SK-N-SH (cell line): ENCODE measurements around the gene LRRIQ4. TPM values are rescaled to one million over a fixed set of nuclear protein-coding genes. Genes with fewer than 3 reads are reported as not detected.

Experiments used
- CHD2 ChIP-seq: fragments of 150-350 bp; IDR thresholded peaks from 2 replicates; pipeline ENCODE4 v1.6.1; 2018; ENCODE audit warnings: low read length; ENCODE audit not compliant: partially characterized antibody
- EP300 ChIP-seq, 2 experiments: IDR thresholded peaks; 2 replicates each; pipeline versions ENCODE4 v1.4.0 to v1.6.1; 2012; ENCODE audit warnings: borderline replicate concordance in 1 of 2, low read depth in 1 of 2, low read length in 1 of 2
- EZH2phosphoT487 ChIP-seq: fragments of 200-600 bp; sonication (generic); IDR thresholded peaks from 2 replicates; pipeline ENCODE4 v1.6.1; 2017; ENCODE audit warnings: low read depth, mixed run types, mild to moderate bottlenecking, antibody characterized with exemption, moderate library complexity, borderline replicate concordance
- FOXM1 ChIP-seq: IDR thresholded peaks from 2 replicates; pipeline ENCODE4 v1.4.0; 2012; ENCODE audit warnings: low read depth, mild to moderate bottlenecking
- GABPA ChIP-seq: IDR thresholded peaks from 2 replicates; pipeline ENCODE4 v1.4.0; 2012; ENCODE audit warnings: low read depth, mild to moderate bottlenecking
- JUND ChIP-seq: IDR thresholded peaks from 2 replicates; pipeline ENCODE4 v1.4.0; 2012
- MEF2A ChIP-seq: IDR thresholded peaks from 2 replicates; pipeline ENCODE4 v1.4.0; 2012; ENCODE audit warnings: low read depth, borderline replicate concordance
- NFIC ChIP-seq: IDR thresholded peaks from 2 replicates; pipeline ENCODE4 v1.4.0; 2012; ENCODE audit warnings: borderline replicate concordance
- NRF1 ChIP-seq: IDR thresholded peaks from 2 replicates; pipeline ENCODE4 v1.6.1; 2012; ENCODE audit warnings: low read depth, mild to moderate bottlenecking, low read length
- POLR2AphosphoS5 ChIP-seq: IDR thresholded peaks from 2 replicates; pipeline ENCODE4 v1.6.1; 2012; ENCODE audit warnings: low read depth, low read length
- RAD21 ChIP-seq: IDR thresholded peaks from 2 replicates; pipeline ENCODE4 v1.6.1; 2012; ENCODE audit warnings: mild to moderate bottlenecking, low read length
- RCOR1 ChIP-seq: fragments of 150-350 bp; IDR thresholded peaks from 2 replicates; pipeline ENCODE4 v1.6.1; 2017; ENCODE audit warnings: antibody characterized with exemption, low read length
- RFX5 ChIP-seq: IDR thresholded peaks from 2 replicates; pipeline ENCODE4 v1.6.1; 2012; ENCODE audit warnings: mild to moderate bottlenecking, improper control_type of control experiment, low read length
- RXRA ChIP-seq: IDR thresholded peaks from 2 replicates; pipeline ENCODE4 v1.4.0; 2012; ENCODE audit warnings: low read depth, mild to moderate bottlenecking, borderline replicate concordance
- SIN3A ChIP-seq: IDR thresholded peaks from 2 replicates; pipeline ENCODE4 v1.6.1; 2012; ENCODE audit warnings: low read depth, mild to moderate bottlenecking, low read length, moderate library complexity, borderline replicate concordance
- TAF1 ChIP-seq: IDR thresholded peaks from 2 replicates; pipeline ENCODE4 v1.6.1; 2012; ENCODE audit warnings: low read depth, mild to moderate bottlenecking, low read length, moderate library complexity, borderline replicate concordance
- TCF12 ChIP-seq: IDR thresholded peaks from 2 replicates; pipeline ENCODE4 v1.4.0; 2012
- TEAD4 ChIP-seq: IDR thresholded peaks from 2 replicates; pipeline ENCODE4 v1.4.0; 2012; ENCODE audit warnings: mild to moderate bottlenecking, borderline replicate concordance; ENCODE audit not compliant: insufficient read depth
- polyA plus RNA-seq, 3 experiments: library from polyadenylated mRNA; depleted of rRNA; stranded (reverse); fragments of >200 nt; gene quantifications; 2 replicates each; pipeline ENCODE4 v1.2.3, GENCODE V29; 2012
- TF ChIP-seq, protein P1 (sequence below): IDR thresholded peaks from 2 replicates; pipeline ENCODE4 v1.4.0; 2012; ENCODE audit warnings: low read depth, borderline replicate concordance
- TF ChIP-seq, protein P2 (sequence below): IDR thresholded peaks from 2 replicates; pipeline ENCODE4 v1.4.0; 2012; ENCODE audit warnings: low read depth, borderline replicate concordance
- TF ChIP-seq, protein P3 (sequence below): IDR thresholded peaks from 2 replicates; pipeline ENCODE4 v1.4.0; 2012; ENCODE audit warnings: low read depth
- TF ChIP-seq, protein P4 (sequence below): IDR thresholded peaks from 2 replicates; pipeline ENCODE4 v1.6.1; 2012; ENCODE audit warnings: mild to moderate bottlenecking, low read depth, low read length, moderate library complexity

Gene LRRIQ4
- polyA plus RNA-seq, 1 of the 3 experiments (the other 2 are of a cell fraction) = not detected

DNA sequence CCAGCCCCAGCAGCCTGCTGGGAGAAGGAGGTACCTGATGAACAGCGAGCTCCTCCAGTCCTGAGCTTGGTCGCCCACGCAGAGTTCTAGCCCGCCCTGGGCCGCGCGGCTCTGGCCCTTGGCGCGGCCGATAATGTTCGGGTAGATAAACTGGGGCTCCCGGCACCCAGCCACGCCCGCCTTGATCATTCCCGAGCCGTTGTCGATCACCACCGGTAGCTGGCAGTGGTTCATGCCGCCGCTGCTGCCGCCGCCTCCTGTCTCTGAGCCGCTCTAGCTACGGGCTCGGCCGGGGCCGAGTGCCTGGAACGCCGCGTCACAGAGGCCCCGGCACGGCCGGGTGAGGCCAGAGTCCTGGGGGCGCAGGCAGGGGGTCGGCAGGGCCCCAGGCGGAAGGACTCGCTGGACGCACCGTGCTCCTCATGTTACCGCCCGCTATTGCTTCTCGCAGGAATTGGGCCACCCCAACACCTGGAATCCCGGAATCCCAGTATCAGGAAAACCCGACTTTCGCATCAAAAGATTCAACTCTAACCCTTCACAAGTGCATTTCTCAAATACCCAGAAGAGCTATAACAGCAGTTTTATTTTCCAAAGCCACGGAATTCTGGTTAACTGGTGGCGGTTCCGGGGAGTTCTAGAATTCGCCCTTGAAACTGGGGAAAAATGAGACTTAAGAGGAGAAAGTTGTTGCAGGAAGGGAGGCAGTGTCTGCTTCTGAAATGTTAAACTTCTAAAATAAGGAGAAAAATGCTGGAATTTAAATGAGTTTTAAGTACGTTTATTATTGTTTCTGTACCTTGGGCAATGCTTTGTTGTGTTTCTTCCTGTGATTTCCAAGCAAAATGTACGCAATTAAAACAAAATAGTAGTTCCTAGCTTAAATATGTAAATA, 43.1 kb upstream of the LRRIQ4 start, which contains the start of gene ACTRT3 (continued):
- TF ChIP-seq, protein P1, sequence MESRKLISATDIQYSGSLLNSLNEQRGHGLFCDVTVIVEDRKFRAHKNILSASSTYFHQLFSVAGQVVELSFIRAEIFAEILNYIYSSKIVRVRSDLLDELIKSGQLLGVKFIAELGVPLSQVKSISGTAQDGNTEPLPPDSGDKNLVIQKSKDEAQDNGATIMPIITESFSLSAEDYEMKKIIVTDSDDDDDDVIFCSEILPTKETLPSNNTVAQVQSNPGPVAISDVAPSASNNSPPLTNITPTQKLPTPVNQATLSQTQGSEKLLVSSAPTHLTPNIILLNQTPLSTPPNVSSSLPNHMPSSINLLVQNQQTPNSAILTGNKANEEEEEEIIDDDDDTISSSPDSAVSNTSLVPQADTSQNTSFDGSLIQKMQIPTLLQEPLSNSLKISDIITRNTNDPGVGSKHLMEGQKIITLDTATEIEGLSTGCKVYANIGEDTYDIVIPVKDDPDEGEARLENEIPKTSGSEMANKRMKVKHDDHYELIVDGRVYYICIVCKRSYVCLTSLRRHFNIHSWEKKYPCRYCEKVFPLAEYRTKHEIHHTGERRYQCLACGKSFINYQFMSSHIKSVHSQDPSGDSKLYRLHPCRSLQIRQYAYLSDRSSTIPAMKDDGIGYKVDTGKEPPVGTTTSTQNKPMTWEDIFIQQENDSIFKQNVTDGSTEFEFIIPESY = 0 out of 2 replicates have a peak, but pooled peaks have one; percentile 54
- no peak for TF ChIP-seq JUND
- TF ChIP-seq, protein P2, sequence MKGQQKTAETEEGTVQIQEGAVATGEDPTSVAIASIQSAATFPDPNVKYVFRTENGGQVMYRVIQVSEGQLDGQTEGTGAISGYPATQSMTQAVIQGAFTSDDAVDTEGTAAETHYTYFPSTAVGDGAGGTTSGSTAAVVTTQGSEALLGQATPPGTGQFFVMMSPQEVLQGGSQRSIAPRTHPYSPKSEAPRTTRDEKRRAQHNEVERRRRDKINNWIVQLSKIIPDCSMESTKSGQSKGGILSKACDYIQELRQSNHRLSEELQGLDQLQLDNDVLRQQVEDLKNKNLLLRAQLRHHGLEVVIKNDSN = no peak; the same call in 1 of the 2 replicates
- TF ChIP-seq MEF2A = no peak
- no peak for TF ChIP-seq RFX5
- TF ChIP-seq TCF12 = no peak
- TF ChIP-seq CHD2 = peak; percentile 75
- no peak for TF ChIP-seq NRF1
- TF ChIP-seq RXRA = no peak
- TF ChIP-seq, protein P3, sequence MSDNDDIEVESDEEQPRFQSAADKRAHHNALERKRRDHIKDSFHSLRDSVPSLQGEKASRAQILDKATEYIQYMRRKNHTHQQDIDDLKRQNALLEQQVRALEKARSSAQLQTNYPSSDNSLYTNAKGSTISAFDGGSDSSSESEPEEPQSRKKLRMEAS = no peak
- TF ChIP-seq FOXM1 = no peak
- TF ChIP-seq EZH2phosphoT487 = no peak
- no peak; the same call in 1 of the 2 replicates for TF ChIP-seq SIN3A
- TF ChIP-seq TAF1 = peak; percentile 40; the same call in 1 of the 2 replicates
- no peak for TF ChIP-seq GABPA
- TF ChIP-seq POLR2AphosphoS5 = peak; percentile 44; the same call in 1 of the 2 replicates
- 0 out of 2 replicates have a peak, but pooled peaks have one; percentile 31 for TF ChIP-seq TEAD4
- peak; percentile 31 to 81; a peak in 3 of 4 replicates for TF ChIP-seq EP300 (IDR thresholded peaks at IDR 0.05; ENCODE audit: borderline replicate concordance in 1 of 2, low read depth in 1 of 2, low read length in 1 of 2)
- TF ChIP-seq RAD21 = no peak
- TF ChIP-seq, protein P4, sequence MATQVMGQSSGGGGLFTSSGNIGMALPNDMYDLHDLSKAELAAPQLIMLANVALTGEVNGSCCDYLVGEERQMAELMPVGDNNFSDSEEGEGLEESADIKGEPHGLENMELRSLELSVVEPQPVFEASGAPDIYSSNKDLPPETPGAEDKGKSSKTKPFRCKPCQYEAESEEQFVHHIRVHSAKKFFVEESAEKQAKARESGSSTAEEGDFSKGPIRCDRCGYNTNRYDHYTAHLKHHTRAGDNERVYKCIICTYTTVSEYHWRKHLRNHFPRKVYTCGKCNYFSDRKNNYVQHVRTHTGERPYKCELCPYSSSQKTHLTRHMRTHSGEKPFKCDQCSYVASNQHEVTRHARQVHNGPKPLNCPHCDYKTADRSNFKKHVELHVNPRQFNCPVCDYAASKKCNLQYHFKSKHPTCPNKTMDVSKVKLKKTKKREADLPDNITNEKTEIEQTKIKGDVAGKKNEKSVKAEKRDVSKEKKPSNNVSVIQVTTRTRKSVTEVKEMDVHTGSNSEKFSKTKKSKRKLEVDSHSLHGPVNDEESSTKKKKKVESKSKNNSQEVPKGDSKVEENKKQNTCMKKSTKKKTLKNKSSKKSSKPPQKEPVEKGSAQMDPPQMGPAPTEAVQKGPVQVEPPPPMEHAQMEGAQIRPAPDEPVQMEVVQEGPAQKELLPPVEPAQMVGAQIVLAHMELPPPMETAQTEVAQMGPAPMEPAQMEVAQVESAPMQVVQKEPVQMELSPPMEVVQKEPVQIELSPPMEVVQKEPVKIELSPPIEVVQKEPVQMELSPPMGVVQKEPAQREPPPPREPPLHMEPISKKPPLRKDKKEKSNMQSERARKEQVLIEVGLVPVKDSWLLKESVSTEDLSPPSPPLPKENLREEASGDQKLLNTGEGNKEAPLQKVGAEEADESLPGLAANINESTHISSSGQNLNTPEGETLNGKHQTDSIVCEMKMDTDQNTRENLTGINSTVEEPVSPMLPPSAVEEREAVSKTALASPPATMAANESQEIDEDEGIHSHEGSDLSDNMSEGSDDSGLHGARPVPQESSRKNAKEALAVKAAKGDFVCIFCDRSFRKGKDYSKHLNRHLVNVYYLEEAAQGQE = no peak
- peak; percentile 12; the same call in 1 of the 2 replicates for TF ChIP-seq NFIC
- no peak for TF ChIP-seq RCOR1
